ENCODE data around the gene PAWR.
"Not testable (repeated sequence)": the region's sequence is repeated elsewhere in the genome, so short reads cannot be mapped to it uniquely, and the experiment has no call there.

PAWR gene

GRCh38 chr12:79674629-79675028 lies 16.1 kb downstream of the PAWR start:
- no peak overlapping the region for H3K4me3 Mint-ChIP-seq
- peaks cover 4% of the 10 kb centered on the region for H3K27me3 Mint-ChIP-seq
- no peaks in the 10 kb centered on the region for H3K36me3 Mint-ChIP-seq
- H3K27ac Mint-ChIP-seq = no peak overlapping the region
- no peaks in the 10 kb centered on the region for H3K4me1 Mint-ChIP-seq (ENCODE audit: low read depth)
- H3K9me3 Mint-ChIP-seq (ENCODE audit: low read depth) = peaks cover 2% of the 10 kb centered on the region

GRCh38 chr12:79673354-79673753 lies 17.4 kb downstream of the PAWR start:
- H3K4me1 Mint-ChIP-seq (ENCODE audit: low read depth) = no peaks in the 10 kb centered on the region
- peaks cover 6% of the 10 kb centered on the region for H3K27me3 Mint-ChIP-seq
- no peak overlapping the region for H3K27ac Mint-ChIP-seq
- H3K9me3 Mint-ChIP-seq (ENCODE audit: low read depth) = peaks cover 2% of the 10 kb centered on the region
- no peaks in the 10 kb centered on the region for H3K36me3 Mint-ChIP-seq
- H3K4me3 Mint-ChIP-seq = no peak overlapping the region

- Mint-ChIP-seq H3K9me3 (ENCODE audit: low read depth) (peaks cover 2% of the 10 kb centered on the region), H3K27ac (no peak overlapping the region), H3K4me3 (no peak overlapping the region), H3K27me3 (peaks cover 1% of the 10 kb centered on the region), H3K4me1 (ENCODE audit: low read depth) (no peaks in the 10 kb centered on the region), H3K36me3 (no peaks in the 10 kb centered on the region)
Observed at GRCh38 chr12:79668113-79668512, 22.7 kb downstream of the PAWR start.

- Mint-ChIP-seq H3K4me1 (ENCODE audit: low read depth) (no peaks in the 10 kb centered on the region), H3K27me3 (peaks cover 1% of the 10 kb centered on the region), H3K9me3 (ENCODE audit: low read depth) (peaks cover 2% of the 10 kb centered on the region), H3K27ac (no peak overlapping the region), H3K36me3 (no peaks in the 10 kb centered on the region), H3K4me3 (no peak overlapping the region)
Observed at GRCh38 chr12:79665212-79665887, 25.4 kb downstream of the PAWR start.

- Mint-ChIP-seq H3K9me3 (ENCODE audit: low read depth) (no peaks in the 10 kb centered on the region), H3K4me1 (ENCODE audit: low read depth) (no peaks in the 10 kb centered on the region), H3K27ac (no peak overlapping the region), H3K36me3 (no peaks in the 10 kb centered on the region), H3K4me3 (no peak overlapping the region), H3K27me3 (peaks cover 1% of the 10 kb centered on the region)
Observed at GRCh38 chr12:79664518-79664917, 26.2 kb downstream of the PAWR start.

- no peak overlapping the region for H3K27ac Mint-ChIP-seq
- no peaks in the 10 kb centered on the region for H3K4me1 Mint-ChIP-seq (ENCODE audit: low read depth)
- H3K36me3 Mint-ChIP-seq = no peaks in the 10 kb centered on the region
- H3K9me3 Mint-ChIP-seq (ENCODE audit: low read depth) = no peaks in the 10 kb centered on the region
- no peak overlapping the region for H3K4me3 Mint-ChIP-seq
- no peaks in the 10 kb centered on the region for H3K27me3 Mint-ChIP-seq
Observed at GRCh38 chr12:79662046-79662811, 28.5 kb downstream of the PAWR start.

- Mint-ChIP-seq H3K4me3 (no peak overlapping the region), H3K27me3 (no peaks in the 10 kb centered on the region), H3K27ac (no peak overlapping the region), H3K4me1 (ENCODE audit: low read depth) (no peaks in the 10 kb centered on the region), H3K9me3 (ENCODE audit: low read depth) (no peaks in the 10 kb centered on the region), H3K36me3 (no peaks in the 10 kb centered on the region)
Observed at GRCh38 chr12:79661629-79662028, 29.1 kb downstream of the PAWR start.

GRCh38 chr12:79659961-79660431 lies 30.8 kb downstream of the PAWR start:
- Mint-ChIP-seq H3K4me1 (ENCODE audit: low read depth) (no peaks in the 10 kb centered on the region), H3K4me3 (no peak overlapping the region), H3K27me3 (no peaks in the 10 kb centered on the region), H3K36me3 (no peaks in the 10 kb centered on the region), H3K9me3 (ENCODE audit: low read depth) (no peaks in the 10 kb centered on the region), H3K27ac (no peak overlapping the region)

- no peaks in the 10 kb centered on the region for H3K9me3 Mint-ChIP-seq (ENCODE audit: low read depth)
- H3K4me1 Mint-ChIP-seq (ENCODE audit: low read depth) = no peaks in the 10 kb centered on the region
- no peaks in the 10 kb centered on the region for H3K36me3 Mint-ChIP-seq
- no peaks in the 10 kb centered on the region for H3K27me3 Mint-ChIP-seq
- no peak overlapping the region for H3K4me3 Mint-ChIP-seq
- H3K27ac Mint-ChIP-seq = no peak overlapping the region
Observed at GRCh38 chr12:79658221-79658620, 32.5 kb downstream of the PAWR start.

GRCh38 chr12:79657136-79657535 lies 33.6 kb downstream of the PAWR start:
- Mint-ChIP-seq H3K27me3 (no peaks in the 10 kb centered on the region), H3K27ac (no peak overlapping the region), H3K4me3 (no peak overlapping the region), H3K9me3 (ENCODE audit: low read depth) (no peaks in the 10 kb centered on the region), H3K4me1 (ENCODE audit: low read depth) (no peaks in the 10 kb centered on the region), H3K36me3 (no peaks in the 10 kb centered on the region)

- H3K4me3 Mint-ChIP-seq = no peak overlapping the region
- no peaks in the 10 kb centered on the region for H3K9me3 Mint-ChIP-seq (ENCODE audit: low read depth)
- no peaks in the 10 kb centered on the region for H3K4me1 Mint-ChIP-seq (ENCODE audit: low read depth)
- no peaks in the 10 kb centered on the region for H3K36me3 Mint-ChIP-seq
- H3K27ac Mint-ChIP-seq = no peak overlapping the region
- H3K27me3 Mint-ChIP-seq = no peaks in the 10 kb centered on the region
Observed at GRCh38 chr12:79655036-79655435, 35.7 kb downstream of the PAWR start.

- Mint-ChIP-seq H3K4me1 (ENCODE audit: low read depth) (no peaks in the 10 kb centered on the region), H3K9me3 (ENCODE audit: low read depth) (no peaks in the 10 kb centered on the region), H3K4me3 (no peak overlapping the region), H3K36me3 (no peaks in the 10 kb centered on the region), H3K27me3 (no peaks in the 10 kb centered on the region), H3K27ac (no peak overlapping the region)
Observed at GRCh38 chr12:79652521-79652920, 38.2 kb downstream of the PAWR start.

GRCh38 chr12:79650440-79650839 lies 40.3 kb downstream of the PAWR start:
- Mint-ChIP-seq H3K27ac (no peak overlapping the region), H3K9me3 (ENCODE audit: low read depth) (no peaks in the 10 kb centered on the region), H3K4me3 (no peak overlapping the region), H3K36me3 (no peaks in the 10 kb centered on the region), H3K4me1 (ENCODE audit: low read depth) (no peaks in the 10 kb centered on the region), H3K27me3 (no peaks in the 10 kb centered on the region)

- H3K4me3 Mint-ChIP-seq = no peak overlapping the region
- H3K27me3 Mint-ChIP-seq = no peaks in the 10 kb centered on the region
- no peaks in the 10 kb centered on the region for H3K9me3 Mint-ChIP-seq (ENCODE audit: low read depth)
- no peak overlapping the region for H3K27ac Mint-ChIP-seq
- H3K4me1 Mint-ChIP-seq (ENCODE audit: low read depth) = no peaks in the 10 kb centered on the region
- no peaks in the 10 kb centered on the region for H3K36me3 Mint-ChIP-seq
Observed at GRCh38 chr12:79648881-79649280, 41.9 kb downstream of the PAWR start.

GRCh38 chr12:79646843-79647242 lies 43.9 kb downstream of the PAWR start:
- H3K27me3 Mint-ChIP-seq; H3K9me3 Mint-ChIP-seq (ENCODE audit: low read depth); H3K4me1 Mint-ChIP-seq (ENCODE audit: low read depth); H3K27ac Mint-ChIP-seq; H3K36me3 Mint-ChIP-seq; H3K4me3 Mint-ChIP-seq: not testable (repeated sequence)

GRCh38 chr12:79645235-79645630 lies 45.5 kb downstream of the PAWR start:
- Mint-ChIP-seq H3K27me3 (no peaks in the 10 kb centered on the region), H3K4me1 (ENCODE audit: low read depth) (no peaks in the 10 kb centered on the region), H3K36me3 (no peaks in the 10 kb centered on the region), H3K9me3 (ENCODE audit: low read depth) (no peaks in the 10 kb centered on the region), H3K4me3 (no peak overlapping the region), H3K27ac (no peak overlapping the region)
